Measurements from ENCODE around the gene D2HGDH.

DNA sequence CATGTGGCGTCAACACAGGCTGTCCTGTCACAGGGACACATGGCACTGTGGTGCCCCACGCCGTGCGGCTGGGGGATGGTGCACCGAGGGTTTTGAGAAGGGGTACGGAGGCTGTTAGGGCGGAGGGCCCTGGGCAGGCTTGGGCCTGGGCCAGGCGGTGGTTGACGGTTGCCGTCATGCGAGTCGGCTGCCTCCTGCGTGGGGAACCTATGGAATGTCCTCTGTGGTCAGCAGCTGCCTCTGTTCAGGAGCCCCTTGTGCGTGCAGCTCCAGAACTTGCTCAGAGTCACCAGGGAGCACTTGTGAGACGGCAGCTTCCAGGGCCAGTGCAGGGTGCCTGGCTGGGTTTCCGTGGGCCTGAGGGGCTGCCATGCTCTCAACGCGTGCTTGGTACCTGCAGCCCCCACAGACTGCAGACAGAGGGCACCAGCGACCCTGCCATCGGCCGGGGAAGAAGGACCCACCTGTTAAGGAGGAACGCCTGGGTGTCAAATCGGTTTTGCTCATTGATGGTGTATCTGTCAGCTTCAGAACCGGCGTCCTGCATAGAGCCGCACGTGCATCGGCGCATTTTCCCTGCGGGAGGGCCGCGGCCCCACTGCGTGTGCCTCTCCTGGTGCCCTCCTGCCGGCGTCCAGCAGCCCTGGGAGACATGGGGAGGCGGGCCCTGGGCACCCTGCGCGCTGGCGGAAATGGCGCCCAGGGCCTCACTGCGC lies 10.0 kb upstream of the D2HGDH start:
- no peak for TF ChIP-seq POLR2A (IDR thresholded peaks at IDR 0.05)
- TF ChIP-seq, protein P1, sequence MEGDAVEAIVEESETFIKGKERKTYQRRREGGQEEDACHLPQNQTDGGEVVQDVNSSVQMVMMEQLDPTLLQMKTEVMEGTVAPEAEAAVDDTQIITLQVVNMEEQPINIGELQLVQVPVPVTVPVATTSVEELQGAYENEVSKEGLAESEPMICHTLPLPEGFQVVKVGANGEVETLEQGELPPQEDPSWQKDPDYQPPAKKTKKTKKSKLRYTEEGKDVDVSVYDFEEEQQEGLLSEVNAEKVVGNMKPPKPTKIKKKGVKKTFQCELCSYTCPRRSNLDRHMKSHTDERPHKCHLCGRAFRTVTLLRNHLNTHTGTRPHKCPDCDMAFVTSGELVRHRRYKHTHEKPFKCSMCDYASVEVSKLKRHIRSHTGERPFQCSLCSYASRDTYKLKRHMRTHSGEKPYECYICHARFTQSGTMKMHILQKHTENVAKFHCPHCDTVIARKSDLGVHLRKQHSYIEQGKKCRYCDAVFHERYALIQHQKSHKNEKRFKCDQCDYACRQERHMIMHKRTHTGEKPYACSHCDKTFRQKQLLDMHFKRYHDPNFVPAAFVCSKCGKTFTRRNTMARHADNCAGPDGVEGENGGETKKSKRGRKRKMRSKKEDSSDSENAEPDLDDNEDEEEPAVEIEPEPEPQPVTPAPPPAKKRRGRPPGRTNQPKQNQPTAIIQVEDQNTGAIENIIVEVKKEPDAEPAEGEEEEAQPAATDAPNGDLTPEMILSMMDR (IDR thresholded peaks at IDR 0.05): peak in 1 of 6 experiments; percentile 9
